HG02943 (cell line): Measurements from ENCODE around the gene IGF1.

Experiments used
- ATAC-seq: cut with Tn5 transposase; IDR thresholded peaks from one replicate; pipeline ENCODE4 v1.9.1; 2021; ENCODE audit warnings: mild to moderate bottlenecking, low read depth, moderate library complexity; ENCODE audit not compliant: unreplicated experiment

IGF1 gene

DNA sequence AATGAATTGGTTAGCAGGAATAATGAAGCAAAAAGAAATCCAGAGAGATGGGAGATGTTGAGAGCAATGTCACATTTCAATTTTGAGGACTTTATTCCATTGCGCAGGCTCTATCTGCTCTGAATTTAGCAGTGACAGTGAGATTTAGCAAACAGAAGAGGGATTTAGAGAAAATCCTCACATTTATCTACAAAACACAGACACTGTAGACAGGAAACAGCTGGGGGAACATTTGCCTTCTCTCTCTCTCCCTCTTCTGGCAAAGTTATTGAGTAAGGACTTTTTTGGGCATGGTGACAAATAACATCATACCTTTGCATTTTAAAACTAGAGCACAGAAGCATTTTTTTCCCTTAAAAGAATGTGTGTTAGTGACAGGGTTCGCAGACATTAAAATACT is at the start of gene IGF1:
IGF1 (minus strand) TSS at position 158 of the 400 bp plus-strand sequence. CDS start 182 bp downstream, outside the sequence.
- no peak for ATAC-seq

GRCh38 chr12:102528111-102528510 is 47.7 kb upstream of the IGF1 start:
- no peak for ATAC-seq

DNA sequence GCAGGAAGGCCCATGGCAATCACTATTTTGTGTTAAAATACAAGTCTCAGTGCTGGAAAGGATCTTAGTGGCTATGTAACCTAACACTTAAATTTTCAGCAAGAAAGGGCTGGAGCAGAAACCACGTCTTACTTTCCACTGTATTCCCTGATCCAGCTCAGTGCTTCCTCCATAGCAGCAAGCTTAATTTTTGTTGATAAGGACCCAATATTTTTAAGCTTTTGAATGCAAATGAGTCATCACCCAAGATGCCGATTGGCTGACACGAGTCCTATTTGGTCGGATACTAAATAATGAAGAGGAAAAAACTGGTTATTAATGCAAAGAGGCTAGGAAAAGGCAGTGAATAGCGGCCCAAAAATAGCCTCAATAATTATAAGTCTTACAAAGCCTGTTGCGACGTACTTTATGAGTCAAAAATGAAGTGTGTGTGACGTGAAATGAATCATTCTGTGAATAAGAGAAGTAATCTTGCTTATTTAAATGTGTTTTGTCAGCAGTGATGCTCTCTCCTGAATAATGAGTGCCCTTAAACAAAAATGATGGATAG is 46.9 kb upstream of the IGF1 start:
- no peak for ATAC-seq

DNA sequence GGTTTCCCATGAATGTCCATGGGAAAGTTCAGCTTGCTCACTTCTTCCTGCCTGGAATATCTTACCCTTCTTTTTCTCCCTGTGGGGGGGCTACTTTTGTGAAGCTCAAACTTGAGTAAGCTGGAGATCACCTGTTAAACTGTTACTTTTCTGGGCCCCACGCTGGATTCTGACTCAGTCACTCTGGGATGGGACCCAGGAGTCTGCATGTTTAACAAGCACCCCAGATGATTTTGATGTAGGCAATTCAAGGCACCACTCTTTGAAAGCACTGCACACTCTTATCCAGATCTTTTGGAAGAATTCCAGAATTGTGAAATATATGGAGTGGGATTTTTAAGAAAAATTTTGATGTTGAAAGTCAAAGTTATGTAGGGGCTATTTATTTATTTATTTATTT is 46.3 kb upstream of the IGF1 start:
- no peak for ATAC-seq

DNA sequence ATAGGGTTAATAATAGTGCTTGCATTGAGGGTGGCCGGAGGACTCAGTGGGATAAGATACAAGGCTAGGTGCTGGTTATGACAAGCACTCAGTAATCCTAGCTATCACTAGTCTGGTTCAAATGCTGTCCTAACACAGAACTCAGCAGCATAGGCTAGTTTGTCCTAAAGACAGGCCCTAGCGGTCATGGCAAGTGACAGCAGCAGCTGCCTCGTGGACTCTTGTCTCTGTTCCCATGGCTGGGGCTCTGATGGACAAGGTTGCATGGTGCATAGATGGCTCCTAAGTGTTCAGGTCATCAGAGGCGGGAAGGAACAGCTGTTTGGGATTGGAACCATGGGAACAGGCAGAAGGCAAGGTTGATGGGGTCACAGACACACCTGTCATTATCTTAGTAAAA is 42.4 kb upstream of the IGF1 start:
- ATAC-seq, result no peak

GRCh38 chr12:102521662-102522277 is 41.4 kb upstream of the IGF1 start:
- ATAC-seq, result no peak

DNA sequence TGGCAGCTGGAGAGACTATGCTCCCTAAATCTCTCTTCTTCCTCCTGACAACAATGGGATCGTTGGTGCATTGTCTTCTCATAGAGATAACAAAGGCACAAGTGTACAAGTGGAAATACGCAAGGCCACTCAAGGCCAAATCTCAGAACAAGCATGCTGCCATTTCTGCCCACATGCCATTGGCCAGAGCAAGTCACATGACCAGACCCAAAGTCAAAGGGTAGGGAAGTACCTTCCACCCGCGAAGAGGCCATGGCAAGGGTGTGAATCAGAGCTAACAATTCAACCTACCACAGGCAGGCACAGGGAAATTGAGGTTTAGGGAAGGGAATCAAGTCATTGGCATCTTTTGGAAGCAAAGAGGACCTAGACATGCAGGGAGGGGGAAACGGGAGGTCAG is 38.5 kb upstream of the IGF1 start:
- ATAC-seq, result no peak

DNA sequence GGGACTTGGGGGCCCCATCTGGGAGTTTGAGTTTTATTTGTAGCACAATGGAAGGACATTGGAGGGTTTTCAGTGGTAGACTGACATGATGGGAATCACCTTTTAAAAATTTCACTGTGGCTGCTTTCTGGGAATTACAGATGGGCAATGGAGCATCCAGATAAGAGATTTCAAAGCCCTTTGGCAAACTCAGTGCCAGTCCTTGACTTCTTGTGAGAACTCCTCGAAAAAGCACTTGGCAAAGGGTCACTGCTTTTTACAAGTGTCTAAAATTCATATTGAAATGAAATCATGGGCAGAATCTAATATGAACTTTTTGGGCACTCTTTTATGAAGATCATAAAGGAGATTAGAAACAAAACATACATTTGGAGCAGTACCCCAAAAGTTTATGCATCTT is 34.3 kb upstream of the IGF1 start:
- ATAC-seq, result no peak

- ATAC-seq, result no peak
Observed at GRCh38 chr12:102513739-102514138, 33.4 kb upstream of the IGF1 start.

GRCh38 chr12:102513272-102513671 is 32.9 kb upstream of the IGF1 start:
- ATAC-seq, result no peak

GRCh38 chr12:102512523-102512922 is 32.2 kb upstream of the IGF1 start:
- ATAC-seq, result no peak

DNA sequence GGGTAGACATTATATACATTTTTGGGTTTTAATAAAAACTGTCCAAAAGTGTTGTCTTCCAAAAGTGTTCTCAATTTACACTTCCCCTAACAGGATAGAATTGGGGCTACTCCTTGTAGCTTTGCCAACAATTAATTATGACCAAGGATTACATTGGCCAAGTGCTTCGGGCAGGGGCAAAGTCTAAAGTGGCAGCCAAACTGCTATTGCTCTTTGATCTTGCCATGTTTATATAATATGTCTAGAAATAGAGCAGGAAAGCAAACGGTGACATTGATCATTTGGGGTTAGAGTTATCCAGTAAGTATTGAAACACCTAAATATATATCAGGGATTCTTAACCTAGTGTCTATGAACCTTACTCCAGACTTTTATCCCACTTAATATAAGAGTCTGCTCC is 31.2 kb upstream of the IGF1 start:
- ATAC-seq, result no peak

- ATAC-seq, result no peak
Observed at GRCh38 chr12:102510463-102510862, 30.1 kb upstream of the IGF1 start.

DNA sequence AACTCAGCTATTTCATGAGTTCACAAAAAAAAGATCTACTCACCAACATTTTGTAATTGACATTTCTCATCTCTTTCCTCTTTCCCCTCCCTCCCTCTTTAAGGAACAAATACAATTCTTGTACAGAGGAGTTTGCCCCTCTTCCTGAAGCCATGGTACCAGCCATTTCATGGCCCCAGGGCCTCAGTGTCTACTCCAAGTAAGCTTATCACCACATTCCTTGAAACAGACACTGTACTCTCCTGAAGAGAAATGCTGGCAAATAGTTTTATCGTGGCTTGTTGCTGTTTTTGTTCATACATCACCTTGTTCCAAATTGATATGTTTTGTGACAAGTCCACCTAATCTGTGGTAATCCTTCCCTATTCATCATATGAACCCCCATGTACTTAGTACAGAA is 29.7 kb upstream of the IGF1 start:
- no peak for ATAC-seq

GRCh38 chr12:102509123-102509626 is 28.8 kb upstream of the IGF1 start:
- ATAC-seq, result no peak

DNA sequence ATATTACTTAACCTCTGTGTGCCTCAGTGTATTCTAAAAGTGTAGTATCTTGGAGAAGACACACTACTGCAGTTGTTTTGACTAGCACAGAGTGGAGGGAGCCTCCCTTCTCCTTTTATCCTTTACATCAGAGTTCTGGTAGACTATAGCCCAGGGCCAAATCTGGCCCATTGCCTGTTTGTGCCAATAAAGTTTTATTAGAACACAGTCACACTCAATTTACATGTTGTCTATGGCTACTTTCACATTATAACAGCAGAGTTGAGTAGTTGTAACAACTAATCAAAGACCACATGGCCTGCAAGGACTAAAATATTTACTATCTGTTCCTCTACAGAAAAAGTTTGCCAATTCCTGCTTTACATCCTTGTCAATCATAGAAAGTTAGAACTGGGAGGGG is 27.7 kb upstream of the IGF1 start:
- ATAC-seq, result no peak

DNA sequence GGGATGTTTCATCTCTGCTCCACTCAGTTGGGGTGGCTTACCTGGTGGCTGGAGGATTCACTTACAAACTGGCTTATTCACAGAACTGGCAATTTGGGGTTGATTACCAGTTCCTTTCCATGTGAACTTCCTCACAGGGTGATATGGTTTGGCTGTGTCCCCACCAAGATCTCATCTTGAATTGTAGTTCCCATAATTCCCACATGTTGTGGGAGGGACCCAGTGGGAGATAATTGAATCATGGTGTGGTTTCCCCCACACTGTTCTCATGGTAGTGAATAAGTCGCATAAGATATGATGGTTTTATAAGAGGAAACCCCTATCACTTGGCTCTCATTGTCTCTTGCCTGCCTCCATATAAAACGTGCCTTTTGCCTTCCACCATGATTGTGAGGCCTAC is 26.9 kb upstream of the IGF1 start:
- no peak for ATAC-seq

DNA sequence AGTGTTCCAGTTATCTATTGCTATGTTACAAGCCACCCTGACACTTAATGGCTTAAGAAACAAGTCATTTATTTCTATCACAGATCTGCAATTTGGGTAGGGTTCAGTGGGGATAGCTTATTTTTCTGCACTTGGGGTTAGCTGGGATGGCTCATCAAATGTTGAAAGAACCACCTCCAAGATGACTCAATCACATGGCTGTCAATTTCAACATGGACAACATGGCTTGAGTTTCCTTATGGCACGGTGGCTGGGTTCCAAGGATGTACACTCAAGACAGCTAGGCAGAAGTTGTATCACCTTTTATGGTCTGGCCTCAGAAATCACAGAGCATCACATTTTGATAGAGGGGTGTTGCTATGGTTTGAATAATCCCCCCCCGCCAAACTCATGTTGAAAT is 24.5 kb upstream of the IGF1 start:
- no peak for ATAC-seq

GRCh38 chr12:102504280-102504679 is 23.9 kb upstream of the IGF1 start:
- ATAC-seq, result no peak

GRCh38 chr12:102503831-102504230 is 23.5 kb upstream of the IGF1 start:
- ATAC-seq, result no peak

- ATAC-seq, result no peak
Observed at GRCh38 chr12:102503056-102503681, 22.8 kb upstream of the IGF1 start.

GRCh38 chr12:102501773-102502172 is 21.4 kb upstream of the IGF1 start:
- ATAC-seq, result no peak
